ENCODE results near the gene TRAF3IP1. TPM values are rescaled to one million over a fixed set of nuclear protein-coding genes. Genes with fewer than 3 reads are reported as not detected.
"Not testable (repeated sequence)": the region's sequence is repeated elsewhere in the genome, so short reads cannot be mapped to it uniquely, and the experiment has no call there.

TRAF3IP1 gene
- total and polyA plus RNA-seq, 3 donors from 2014 or later = 22.1 to 40.9 (median 38.0) TPM

GRCh38 chr2:238362626-238363025 lies 42.3 kb downstream of the TRAF3IP1 start:
- H3K4me1 ChIP-seq = no peaks in the 10 kb centered on the region
- DNase-seq = peak; percentile 48
- 63 to 64% methylated on average over 7 of the region's 7 CpGs for WGBS, 2 donors
- no peaks in the 10 kb centered on the region for H3K27me3 ChIP-seq
- H3K36me3 ChIP-seq (ENCODE audit: low read depth, missing control alignments) = no peaks in the 10 kb centered on the region
- intact Hi-C loops (cut with DNase I; ENCODE audit: low total_unique reads) = no loop called here
- H3K4me3 ChIP-seq = no peak overlapping the region
- no peak overlapping the region for H3K27ac ChIP-seq
- no peak for TF ChIP-seq CTCF (IDR thresholded peaks at IDR 0.05)
- no peak for TF ChIP-seq POLR2A (IDR thresholded peaks at IDR 0.05)
- no peaks in the 10 kb centered on the region for H3K9me3 ChIP-seq

GRCh38 chr2:238369591-238370040 lies 49.3 kb downstream of the TRAF3IP1 start:
- peak overlapping the region; percentile 52 to 65 for H3K27ac ChIP-seq
- no peaks in the 10 kb centered on the region for H3K27me3 ChIP-seq
- no peaks in the 10 kb centered on the region for H3K36me3 ChIP-seq (ENCODE audit: low read depth, missing control alignments)
- 19 to 38% methylated on average over 10 of the region's 10 CpGs for WGBS, 2 donors
- H3K9me3 ChIP-seq = no peaks in the 10 kb centered on the region
- TF ChIP-seq CTCF (IDR thresholded peaks at IDR 0.05) = no peak
- no peak for TF ChIP-seq POLR2A (IDR thresholded peaks at IDR 0.05)
- intact Hi-C loops (cut with DNase I; ENCODE audit: low total_unique reads) = no loop called here
- H3K4me3 ChIP-seq = no peak overlapping the region
- peak; percentile 64 for DNase-seq
- peaks cover 13% of the 10 kb centered on the region for H3K4me1 ChIP-seq

DNA sequence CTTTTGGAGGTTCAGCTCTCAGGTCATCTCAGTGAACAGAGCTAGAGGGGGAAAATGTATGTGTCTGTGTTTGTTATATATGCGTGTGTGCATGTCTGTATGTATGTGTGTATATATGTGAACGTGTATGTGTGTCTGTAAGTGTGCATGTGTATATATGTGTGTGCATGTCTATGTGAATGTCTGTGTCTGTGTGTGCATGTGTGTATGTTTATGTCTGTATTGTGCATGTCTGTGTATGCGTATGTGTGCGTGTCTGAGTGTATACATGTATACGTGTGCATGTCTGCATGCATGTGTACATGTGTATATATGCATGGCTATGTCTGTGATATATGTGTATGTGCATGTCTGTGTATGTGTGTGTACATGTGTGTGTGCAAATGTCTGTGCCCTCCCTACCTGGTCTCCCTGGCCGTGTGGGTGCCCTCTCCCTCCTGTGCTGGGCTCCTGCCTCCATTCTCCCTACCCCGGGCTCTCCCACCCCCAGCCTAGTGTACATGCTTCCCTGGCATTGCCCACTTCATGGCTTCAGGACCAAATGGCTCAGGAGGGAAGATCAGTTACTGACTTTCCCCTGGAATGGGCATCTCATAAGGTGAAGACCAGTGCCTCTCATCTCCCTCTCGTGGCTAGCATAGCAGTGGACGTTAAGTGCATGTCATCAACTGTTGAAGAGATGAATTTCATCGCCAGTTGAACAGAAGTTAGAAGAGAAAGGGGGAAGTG lies 49.9 kb downstream of the TRAF3IP1 start:
- Histone ChIP-seq H3K27me3 (no peaks in the 10 kb centered on the region), H3K4me1 (peaks cover 13% of the 10 kb centered on the region), H3K27ac (peak overlapping the region in 1 of 2 donors; percentile 65), H3K9me3 (no peaks in the 10 kb centered on the region), H3K4me3 (no peak overlapping the region), H3K36me3 (ENCODE audit: low read depth, missing control alignments) (no peaks in the 10 kb centered on the region)
- TF ChIP-seq CTCF (IDR thresholded peaks at IDR 0.05) (no peak), POLR2A (IDR thresholded peaks at IDR 0.05) (no peak)
- intact Hi-C loops (cut with DNase I; ENCODE audit: low total_unique reads) = no loop called here
- DNase-seq = no peak
- WGBS, 2 donors = 71 to 76% methylated on average over 10 of the region's 10 CpGs

DNA sequence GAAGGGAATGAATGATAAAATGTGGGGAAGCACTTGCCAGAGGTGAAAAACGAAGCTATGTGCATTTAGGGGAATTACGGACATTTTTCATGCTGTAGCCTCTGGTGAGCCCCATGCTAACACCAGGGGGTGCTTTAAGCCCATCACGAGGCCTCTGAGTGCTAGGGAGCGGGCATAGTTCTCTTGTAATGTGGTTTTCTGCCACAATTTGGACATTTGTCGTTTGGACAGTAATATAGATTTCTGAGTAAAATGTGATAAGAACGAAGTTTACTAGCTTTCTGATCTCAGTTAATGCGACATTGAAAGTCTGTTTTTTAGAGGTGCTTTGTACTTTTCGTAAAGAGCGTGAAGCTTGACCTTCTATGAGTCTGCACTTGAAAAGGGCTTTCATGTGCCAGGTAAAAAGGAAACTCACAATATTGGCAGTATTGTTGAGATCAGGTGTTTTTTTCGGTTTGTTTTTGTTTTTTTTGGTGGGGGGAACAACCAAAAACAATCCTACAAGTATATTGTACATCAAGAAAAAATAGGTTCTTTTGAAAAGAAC lies 50.6 kb downstream of the TRAF3IP1 start:
- DNase-seq = peak; percentile 73
- TF ChIP-seq POLR2A (IDR thresholded peaks at IDR 0.05) (no peak), CTCF (IDR thresholded peaks at IDR 0.05) (peak; percentile 48 to 61 (median 58))
- 47 to 70% methylated on average over 10 of the region's 10 CpGs for WGBS, 2 donors
- Histone ChIP-seq H3K27me3 (no peaks in the 10 kb centered on the region), H3K9me3 (no peaks in the 10 kb centered on the region), H3K27ac (peak overlapping the region in 1 of 2 donors; percentile 65), H3K36me3 (ENCODE audit: low read depth, missing control alignments) (no peaks in the 10 kb centered on the region), H3K4me1 (peaks cover 13% of the 10 kb centered on the region), H3K4me3 (no peak overlapping the region)
- intact Hi-C loops (cut with DNase I; ENCODE audit: low total_unique reads) = no loop called here

- H3K27ac ChIP-seq; H3K4me3 ChIP-seq; H3K9me3 ChIP-seq; intact Hi-C loops (cut with DNase I; ENCODE audit: low total_unique reads); H3K36me3 ChIP-seq (ENCODE audit: low read depth, missing control alignments); DNase-seq; H3K27me3 ChIP-seq: not testable (repeated sequence)
- H3K4me1 ChIP-seq = peaks cover 13% of the 10 kb centered on the region
- 84 to 94% methylated on average over 3 of the region's 3 CpGs for WGBS, 2 donors
These were observed 52.0 kb downstream of the TRAF3IP1 start for GRCh38 chr2:238372277-238372676.

Measured in testis (tissue), 3 donors.